KOPT-K1 (cell line): ENCODE data around the gene SH3GLB2.
"Not testable (repeated sequence)": the region's sequence is repeated elsewhere in the genome, so short reads cannot be mapped to it uniquely, and the experiment has no call there.

ENCODE experiments used
- H3K27ac ChIP-seq: fragments of 200-600 bp; sonication (generic); 2 replicates; pipeline ENCODE4 v1.5.1; 2016; ENCODE audit warnings: antibody characterized with exemption, mild to moderate bottlenecking, low read depth, low read length; ENCODE audit not compliant: poor library complexity, severe bottlenecking
- H3K36me3 ChIP-seq: fragments of 200-600 bp; sonication (generic); 2 replicates; pipeline ENCODE4 v1.5.1; 2017; ENCODE audit warnings: antibody characterized with exemption, mild to moderate bottlenecking, low read length, moderate library complexity; ENCODE audit not compliant: insufficient read depth
- H3K9me3 ChIP-seq: fragments of 200-600 bp; sonication (generic); 2 replicates; pipeline ENCODE4 v1.5.1; 2017; ENCODE audit warnings: antibody characterized with exemption, low read length, mild to moderate bottlenecking; ENCODE audit not compliant: insufficient read depth, poor library complexity, severe bottlenecking

Gene SH3GLB2

DNA sequence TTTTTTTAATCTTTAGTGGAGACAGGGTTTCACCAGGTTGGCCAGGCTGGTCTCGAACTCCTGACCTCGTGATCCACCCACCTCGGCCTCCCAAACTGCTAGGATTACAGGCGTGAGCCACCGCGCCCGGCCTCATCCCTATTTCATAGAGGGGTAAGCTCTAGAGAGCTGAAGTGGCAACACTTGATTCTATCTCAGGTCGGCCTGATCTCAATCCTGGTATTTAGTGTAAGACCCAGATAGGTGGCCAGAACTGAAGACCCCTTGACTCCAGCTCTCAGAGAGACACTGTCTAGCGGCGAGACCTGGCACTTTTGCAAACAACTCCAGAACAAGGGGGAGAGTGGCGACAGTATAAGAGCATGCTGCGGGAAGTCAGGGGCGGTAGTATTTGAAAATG, 7.7 kb upstream of the SH3GLB2 start:
- not testable (repeated sequence) for H3K9me3 ChIP-seq, H3K36me3 ChIP-seq
- H3K27ac ChIP-seq: peak overlapping the region; percentile 71

- Histone ChIP-seq H3K27ac (no peak overlapping the region), H3K9me3 (no peaks in the 10 kb centered on the region), H3K36me3 (no peaks in the 10 kb centered on the region)
Measured at GRCh38 chr9:129033216-129033615, 5.1 kb upstream of the SH3GLB2 start.

DNA sequence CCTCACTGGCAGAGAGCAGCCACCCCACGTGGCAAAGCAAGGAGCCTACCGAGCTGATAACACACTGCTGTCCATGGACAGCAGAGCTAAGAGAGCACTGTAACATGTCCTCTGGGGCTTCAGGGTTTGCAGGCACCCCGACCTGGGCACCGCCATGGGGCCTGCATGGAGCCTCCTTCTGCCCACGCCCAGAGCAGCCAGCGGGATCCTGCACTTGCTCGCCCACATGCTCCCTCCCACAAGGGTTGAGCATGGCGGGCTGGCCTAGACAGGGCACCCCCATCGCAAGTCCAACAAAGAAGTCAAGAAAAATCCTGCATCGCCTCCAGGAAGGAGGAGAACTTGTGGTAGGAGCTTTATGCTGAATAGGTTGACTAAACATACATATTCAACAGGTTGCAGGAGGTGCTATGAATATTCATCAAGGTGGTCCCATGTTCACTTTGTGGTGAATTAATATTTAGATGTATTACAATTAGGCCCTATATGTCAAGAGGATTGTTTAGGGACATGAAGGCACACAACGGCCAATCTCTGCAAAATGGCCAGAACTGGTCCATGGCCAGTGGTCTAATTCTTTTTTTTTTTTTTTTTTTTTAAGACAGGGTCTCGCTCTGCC, 4.5 kb upstream of the SH3GLB2 start:
- Histone ChIP-seq H3K9me3 (no peaks in the 10 kb centered on the region), H3K36me3 (no peaks in the 10 kb centered on the region), H3K27ac (no peak overlapping the region)

DNA sequence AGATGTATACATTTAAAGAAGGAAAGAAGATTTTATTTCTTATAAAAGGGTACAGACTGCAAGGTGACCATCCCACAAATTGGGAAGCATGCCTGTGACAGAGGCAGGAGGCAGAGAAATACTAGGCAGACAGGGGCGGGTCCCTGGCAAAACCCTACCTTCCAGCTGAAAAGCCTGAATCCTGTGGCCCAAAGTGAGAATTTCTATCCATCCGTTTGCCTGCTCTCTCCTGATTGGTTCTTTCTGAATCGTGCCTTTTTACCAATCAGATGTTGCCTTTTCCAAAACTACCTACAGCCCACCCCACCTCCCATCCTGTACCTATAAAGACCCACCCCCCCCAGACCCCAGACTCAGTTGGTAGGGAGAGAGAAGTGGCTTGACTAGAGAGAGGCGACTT, 3.4 kb upstream of the SH3GLB2 start:
- Histone ChIP-seq H3K36me3 (no peaks in the 10 kb centered on the region), H3K27ac (no peak overlapping the region), H3K9me3 (no peaks in the 10 kb centered on the region)

DNA sequence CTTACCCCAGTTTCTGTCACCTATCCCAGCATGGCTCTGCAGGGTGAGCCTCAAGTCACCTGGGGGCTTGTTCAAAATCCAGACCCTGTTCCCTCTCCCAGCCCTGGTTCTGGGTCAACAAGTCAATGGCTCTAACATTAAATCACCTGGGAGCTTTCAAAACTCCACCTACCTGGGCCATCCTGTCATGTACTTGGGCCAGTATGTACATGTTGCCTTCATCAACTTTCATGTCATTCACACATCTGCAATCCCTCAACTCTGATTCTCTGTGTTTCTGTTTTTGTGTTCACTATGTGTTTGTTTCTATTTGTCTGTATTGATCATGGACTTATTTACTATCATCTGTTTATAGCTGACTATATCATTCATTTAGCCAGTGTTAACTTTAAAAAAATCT, 2.1 kb upstream of the SH3GLB2 start:
- H3K27ac ChIP-seq: no peak overlapping the region
- H3K36me3 ChIP-seq: no peaks in the 10 kb centered on the region
- H3K9me3 ChIP-seq: no peaks in the 10 kb centered on the region

GRCh38 chr9:129027685-129028191, 393 bp downstream of the SH3GLB2 start:
- peaks cover under 1% of the 10 kb centered on the region; the same call in 1 of the 2 replicates for H3K36me3 ChIP-seq
- no peaks in the 10 kb centered on the region for H3K9me3 ChIP-seq
- H3K27ac ChIP-seq: peak overlapping the region; percentile 71

GRCh38 chr9:129027224-129027684, 877 bp downstream of the SH3GLB2 start:
- H3K27ac ChIP-seq: peak overlapping the region; percentile 71
- peaks cover 4% of the 10 kb centered on the region; the same call in 1 of the 2 replicates for H3K36me3 ChIP-seq
- H3K9me3 ChIP-seq: no peaks in the 10 kb centered on the region

- H3K9me3 ChIP-seq: no peaks in the 10 kb centered on the region
- H3K36me3 ChIP-seq: peaks cover 4% of the 10 kb centered on the region; the same call in 1 of the 2 replicates
- peak overlapping the region; percentile 71 for H3K27ac ChIP-seq
Measured at GRCh38 chr9:129026442-129027223, 1.5 kb downstream of the SH3GLB2 start.

DNA sequence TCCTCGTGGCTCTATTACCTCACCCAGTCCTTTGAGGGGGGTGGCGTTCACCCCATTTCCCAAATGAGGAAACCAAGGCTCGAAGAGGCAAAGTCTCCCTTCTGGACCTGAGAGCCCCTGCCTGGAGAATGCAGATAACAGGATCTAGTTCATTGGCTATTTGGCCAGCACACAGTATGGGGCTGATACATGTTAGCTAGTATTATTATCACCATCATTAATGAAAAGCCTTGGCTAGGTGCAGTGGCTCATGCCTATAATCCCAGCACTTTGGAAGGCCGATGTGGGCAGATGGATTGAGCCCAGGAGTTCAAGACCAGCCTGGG, 4.3 kb downstream of the SH3GLB2 start:
- Histone ChIP-seq H3K9me3 (no peaks in the 10 kb centered on the region), H3K36me3 (peaks cover 21% of the 10 kb centered on the region; the same call in 1 of the 2 replicates), H3K27ac (no peak overlapping the region)

DNA sequence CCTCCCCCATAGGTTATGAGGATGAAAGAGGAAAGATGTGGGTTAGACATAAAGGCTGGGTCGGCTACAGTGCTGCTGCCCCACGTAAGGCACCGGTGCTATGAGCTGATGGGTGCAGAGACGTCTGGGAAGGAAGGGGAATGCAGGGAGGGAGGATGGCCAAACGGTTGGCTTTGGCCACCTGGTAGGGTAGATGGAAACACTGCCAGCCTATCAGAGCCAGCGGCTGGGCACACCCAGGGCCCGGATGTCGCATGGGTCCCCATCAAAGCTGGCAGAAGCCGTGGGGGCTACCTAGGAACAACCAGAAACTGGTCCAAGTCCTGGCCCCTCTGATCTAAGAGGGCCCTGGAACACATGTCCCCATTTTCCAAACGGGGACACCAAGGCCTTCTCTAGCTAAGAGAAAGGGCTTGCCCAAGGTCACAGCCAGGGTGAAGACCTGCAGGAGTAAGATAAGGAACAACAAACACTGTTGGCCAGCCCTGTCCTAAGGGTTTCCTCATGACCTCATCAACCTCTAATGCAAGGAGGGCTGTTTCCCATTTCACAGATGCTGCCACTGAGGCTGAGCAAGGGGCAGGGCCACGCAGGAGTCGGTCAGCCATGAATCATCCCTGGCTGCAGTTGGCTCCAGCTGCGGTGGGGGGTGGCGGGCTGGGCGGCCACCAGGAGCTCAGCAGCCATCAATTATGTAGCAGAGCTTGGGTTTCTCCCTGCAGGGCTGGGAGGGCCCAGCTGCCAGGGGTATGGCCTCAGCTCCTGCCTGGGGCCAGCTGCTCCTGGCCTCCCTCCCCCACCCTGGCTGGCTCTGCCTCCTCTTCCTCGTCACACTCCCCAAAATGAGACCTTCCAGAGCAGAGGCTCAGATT, 4.9 kb downstream of the SH3GLB2 start:
- Histone ChIP-seq H3K36me3 (peaks cover 23% of the 10 kb centered on the region; the same call in 1 of the 2 replicates), H3K27ac (no peak overlapping the region), H3K9me3 (no peaks in the 10 kb centered on the region)

DNA sequence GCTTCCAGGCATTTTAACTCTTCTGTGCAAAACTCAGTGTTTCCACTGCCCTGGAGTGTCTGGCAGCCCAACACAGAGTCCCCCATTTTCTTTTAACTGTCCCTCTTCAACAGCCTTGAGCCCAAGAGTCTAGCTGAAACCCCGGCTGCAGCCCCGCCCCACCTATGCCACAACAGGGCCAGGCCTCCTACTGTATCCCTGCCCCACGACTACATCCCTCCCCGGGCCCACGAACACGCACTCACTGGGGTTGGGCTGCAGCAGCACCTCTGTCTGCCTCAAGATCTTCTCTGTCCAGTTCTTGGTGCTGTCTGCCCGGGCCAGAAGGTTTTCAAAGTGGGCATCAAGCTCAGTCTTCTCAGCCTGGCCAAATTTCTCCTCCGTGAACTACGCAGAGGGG, 6.1 kb downstream of the SH3GLB2 start:
- Histone ChIP-seq H3K27ac (no peak overlapping the region), H3K36me3 (peaks cover 31% of the 10 kb centered on the region), H3K9me3 (no peaks in the 10 kb centered on the region)

DNA sequence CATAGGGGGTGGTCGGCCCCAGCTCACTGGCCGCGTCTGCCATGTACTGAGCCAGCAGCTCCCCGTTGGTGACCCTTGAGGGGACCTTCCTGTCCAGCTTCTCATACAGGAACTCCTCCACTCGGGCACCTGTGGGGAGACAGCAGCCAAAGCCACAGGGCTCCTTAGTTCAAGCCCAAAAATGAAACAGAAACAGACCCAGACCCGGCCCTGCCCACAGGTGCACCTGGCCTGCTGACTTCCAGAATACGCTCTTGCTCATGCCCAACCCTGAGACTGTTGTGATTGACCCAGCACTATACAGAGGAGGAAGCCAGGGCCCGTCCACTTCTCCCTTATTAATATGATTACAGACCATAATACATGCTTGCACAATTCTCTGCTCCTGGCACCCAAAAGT, 7.0 kb downstream of the SH3GLB2 start:
- H3K9me3 ChIP-seq: no peaks in the 10 kb centered on the region
- H3K27ac ChIP-seq: no peak overlapping the region
- H3K36me3 ChIP-seq: peaks cover 31% of the 10 kb centered on the region

DNA sequence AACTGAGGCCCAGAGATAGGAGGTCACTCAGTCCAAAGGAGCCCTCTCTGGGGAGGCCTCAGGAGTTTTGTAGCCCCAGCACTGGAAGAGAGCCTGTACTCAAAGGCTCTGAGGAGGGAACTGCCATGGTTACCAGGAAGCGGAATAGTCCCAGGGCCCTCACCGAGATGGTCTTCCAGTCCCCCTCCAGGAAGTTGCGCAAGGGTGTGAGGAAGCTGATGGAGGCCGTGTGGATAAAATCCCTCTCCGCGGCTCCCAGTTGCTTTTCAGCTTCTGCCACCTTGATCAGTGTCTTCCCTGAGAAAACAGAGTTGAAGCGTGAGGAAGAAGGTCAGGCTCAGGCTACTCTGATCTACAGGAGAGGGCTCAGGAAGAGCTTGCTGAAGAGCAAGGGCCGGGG, 13.5 kb downstream of the SH3GLB2 start:
- no peak overlapping the region for H3K27ac ChIP-seq
- no peaks in the 10 kb centered on the region for H3K9me3 ChIP-seq
- H3K36me3 ChIP-seq: peaks cover 74% of the 10 kb centered on the region

GRCh38 chr9:129014124-129014523, 14.0 kb downstream of the SH3GLB2 start:
- H3K27ac ChIP-seq: no peak overlapping the region
- H3K9me3 ChIP-seq: no peaks in the 10 kb centered on the region
- H3K36me3 ChIP-seq: peaks cover 74% of the 10 kb centered on the region

DNA sequence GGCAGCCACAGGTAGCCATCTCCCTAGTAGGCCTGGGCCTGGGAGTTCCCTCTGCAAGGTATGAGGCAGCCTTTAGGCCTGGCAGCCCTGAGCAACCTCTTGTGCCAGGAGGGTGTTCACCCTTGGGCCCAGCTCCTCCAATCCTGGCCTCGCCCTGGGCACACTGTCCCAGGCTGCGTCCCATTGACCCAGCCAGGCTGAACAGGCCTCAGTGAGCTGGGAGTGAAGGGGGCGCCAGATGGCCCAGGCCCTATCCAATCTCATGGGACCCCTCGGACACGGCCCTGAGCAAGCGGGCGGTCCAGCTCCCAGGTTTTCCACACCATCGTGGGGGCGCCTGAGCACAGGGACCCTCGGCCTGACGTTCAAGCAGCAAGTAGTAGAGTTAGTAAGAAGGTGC, 14.5 kb downstream of the SH3GLB2 start:
- no peaks in the 10 kb centered on the region for H3K9me3 ChIP-seq
- H3K36me3 ChIP-seq: peaks cover 74% of the 10 kb centered on the region
- H3K27ac ChIP-seq: no peak overlapping the region
